NCI-H510A treated with DMSO at 0.1 percent for 48 hours (cell line): ENCODE results near the gene SLX4IP.

Source experiments
- DNase-seq: peaks from one replicate; lab custom pipeline; 2025; lab: John Stamatoyannopoulos, UW

The SLX4IP gene

GRCh38 chr20:10666221-10667076 is 231.3 kb downstream of the SLX4IP start:
- DNase-seq: no peak

DNA sequence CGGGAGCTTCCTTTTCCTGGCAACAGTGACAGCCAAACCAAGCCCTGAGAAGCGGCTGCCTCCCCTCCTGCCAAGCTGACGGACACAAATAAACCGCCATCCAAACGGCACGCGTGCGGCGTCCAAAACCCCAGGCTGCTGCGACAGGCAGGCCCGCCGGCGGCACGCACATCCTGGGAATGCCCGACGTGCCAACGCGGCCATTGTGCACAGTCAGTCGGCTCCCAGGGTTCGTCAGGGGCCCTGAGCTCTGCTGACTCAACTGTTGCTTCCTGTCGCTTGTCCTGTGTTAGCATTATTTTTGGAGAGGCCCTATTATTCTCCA is 231.9 kb downstream of the SLX4IP start:
- DNase-seq: no peak

- DNase-seq: no peak
Measured at GRCh38 chr20:10667560-10668167, 232.6 kb downstream of the SLX4IP start.

- DNase-seq: no peak
Measured at GRCh38 chr20:10668677-10669368, 233.7 kb downstream of the SLX4IP start.

DNA sequence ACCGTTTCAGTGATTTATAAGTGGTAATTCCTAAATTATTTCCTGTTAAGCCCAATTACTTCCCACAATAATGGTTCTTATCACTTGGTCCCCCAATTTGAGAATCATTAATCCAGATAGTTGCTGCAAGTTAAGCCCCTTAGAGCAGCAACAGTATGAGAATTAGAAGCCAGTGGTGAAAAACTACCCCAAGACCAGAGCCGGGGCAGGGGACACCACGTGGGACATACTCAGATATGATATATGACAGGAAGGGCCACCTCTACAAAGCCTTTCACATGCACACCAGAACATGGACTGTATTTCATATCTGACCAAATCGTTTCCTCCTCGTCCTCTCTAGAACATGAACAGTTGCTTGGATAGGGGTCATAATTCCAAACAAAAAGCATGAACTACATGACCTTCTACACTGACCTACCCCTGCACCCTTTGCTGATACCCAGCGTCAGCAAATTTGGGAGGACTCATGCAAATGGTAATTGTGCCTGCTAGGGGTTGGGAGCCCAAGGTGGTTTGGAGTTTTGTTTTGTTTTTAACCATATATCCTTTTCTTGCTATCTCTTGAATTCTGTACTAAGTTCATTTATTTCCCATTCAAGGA is 234.8 kb downstream of the SLX4IP start:
- no peak for DNase-seq

- DNase-seq: no peak
Measured at GRCh38 chr20:10670501-10671220, 235.6 kb downstream of the SLX4IP start.

DNA sequence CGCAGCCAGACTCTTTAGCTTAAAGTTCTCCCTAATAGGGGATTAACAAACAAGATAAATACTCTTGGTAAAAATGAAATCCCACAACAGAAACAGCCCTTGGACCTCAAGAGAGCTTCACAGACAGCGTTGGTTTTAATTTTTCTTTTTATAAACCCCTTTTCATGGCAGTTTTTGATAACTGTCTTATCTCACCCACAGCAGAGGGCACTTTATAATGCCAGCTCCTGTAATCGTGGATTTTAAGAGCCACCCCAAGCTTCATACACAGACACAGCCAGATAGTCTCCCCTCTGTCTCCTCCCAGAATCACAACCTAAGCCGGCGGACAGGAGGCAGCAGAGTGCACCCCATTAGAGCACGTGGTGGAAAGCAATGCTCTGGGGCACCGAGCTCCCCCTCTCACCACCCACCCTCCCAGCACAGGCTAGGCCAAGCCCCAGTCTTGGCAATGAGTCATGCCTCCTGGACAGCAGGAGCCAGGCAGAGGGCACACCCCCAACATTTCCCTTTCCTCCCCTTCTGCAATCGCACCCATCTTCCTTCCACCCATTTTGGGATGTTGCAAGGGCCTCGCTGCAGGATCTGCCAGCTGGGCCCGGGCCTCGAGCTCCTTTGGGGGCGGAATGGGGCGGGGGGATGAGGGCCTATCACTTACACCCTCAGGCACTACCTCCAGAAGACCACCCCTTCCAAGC is 236.3 kb downstream of the SLX4IP start:
- no peak for DNase-seq

DNA sequence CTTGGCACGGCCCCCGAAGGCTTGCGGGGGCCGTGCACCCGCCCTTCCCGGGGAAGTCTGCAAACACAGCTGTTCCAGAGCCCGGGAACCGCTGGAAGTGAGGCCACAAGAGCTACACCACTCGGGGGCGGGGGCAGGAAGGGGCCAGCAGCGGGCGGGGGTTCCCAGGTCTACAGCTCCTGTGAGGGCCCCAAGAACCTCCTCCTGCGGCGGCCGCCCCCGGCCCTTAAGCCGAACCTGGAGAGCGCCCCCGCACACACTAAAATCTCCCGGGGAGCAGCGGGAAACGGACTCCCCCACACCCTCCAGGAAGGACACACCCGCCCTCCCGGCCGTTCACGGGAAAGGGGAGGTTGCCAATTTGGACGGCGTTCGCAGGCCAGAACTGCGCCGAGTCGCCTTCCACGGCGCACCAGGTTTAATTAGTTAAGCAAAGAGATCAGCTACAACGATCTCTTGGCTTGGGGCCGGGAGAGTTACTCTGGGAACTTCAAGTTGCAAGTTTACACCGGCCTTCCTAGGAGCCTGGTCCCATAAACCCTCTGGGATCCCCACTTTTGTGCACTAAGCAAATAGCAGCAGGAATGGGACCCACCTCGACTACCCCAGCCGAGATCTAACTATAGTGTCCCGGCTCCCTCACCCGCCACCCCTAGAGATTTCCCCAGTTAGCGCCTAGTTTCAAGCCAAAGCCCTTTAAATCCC is 237.0 kb downstream of the SLX4IP start:
- peak; percentile 24 for DNase-seq

DNA sequence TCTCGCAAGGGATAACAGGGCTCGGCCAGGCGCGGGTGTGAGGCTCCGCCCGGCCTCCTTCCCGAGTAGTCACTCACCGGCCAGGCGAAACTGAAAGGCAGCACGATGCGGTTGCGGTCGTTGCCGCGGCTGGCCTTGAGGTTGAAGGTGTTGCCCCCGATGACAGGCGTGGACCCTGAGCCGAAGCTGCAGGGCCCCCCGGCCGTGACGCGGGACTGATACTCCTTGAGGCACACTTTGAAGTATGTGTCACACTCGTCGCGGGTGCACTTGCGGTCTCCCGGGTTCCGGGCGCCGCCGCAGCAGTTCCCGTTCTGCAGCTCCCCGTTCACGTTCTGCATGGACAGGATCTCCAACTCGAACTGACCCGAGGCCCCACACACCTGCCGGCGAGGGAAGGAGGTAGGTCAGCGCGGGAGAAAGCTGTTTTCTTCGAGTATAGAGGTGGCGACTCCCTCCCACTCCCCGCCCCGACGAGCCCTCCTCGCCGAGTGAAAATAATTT is 237.6 kb downstream of the SLX4IP start:
- peak; percentile 60 for DNase-seq

DNA sequence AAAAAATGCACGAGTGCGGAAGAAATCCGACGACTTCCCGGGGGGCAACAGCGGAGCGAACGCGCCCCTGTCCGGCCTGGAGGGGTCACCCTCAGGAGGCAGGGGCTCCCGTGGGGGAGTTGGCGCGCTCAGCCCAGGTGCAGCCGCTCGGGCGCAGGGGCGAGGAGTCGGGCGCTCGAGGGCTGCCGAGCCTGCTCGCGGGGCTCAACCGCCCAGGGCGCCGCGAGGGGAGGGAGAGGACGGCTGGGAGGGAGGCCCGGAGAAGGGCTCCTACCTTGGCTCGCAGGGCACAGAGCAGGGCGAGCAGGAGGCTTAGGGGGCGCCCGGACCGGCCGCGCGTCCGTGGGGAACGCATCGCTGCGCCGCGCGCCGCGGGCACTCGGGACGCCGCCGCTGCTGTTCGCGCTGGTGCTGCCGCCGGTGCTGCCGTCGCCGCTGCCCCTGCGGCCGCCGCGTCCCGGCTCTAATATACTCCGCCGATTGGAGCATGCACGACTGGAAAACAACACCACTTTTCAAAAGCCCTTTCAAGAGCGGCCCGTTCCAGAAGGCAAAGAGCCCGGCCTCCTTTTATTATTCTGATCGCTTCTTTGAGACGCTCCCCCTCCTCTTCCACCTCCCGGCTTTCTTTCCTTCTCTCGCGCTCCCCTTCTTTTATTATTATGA is 238.2 kb downstream of the SLX4IP start:
- peak; percentile 91 for DNase-seq

- DNase-seq: peak; percentile 97
Measured at GRCh38 chr20:10673842-10674683, 239.0 kb downstream of the SLX4IP start, which contains the start of gene JAG1. Gene JAG1, minus strand, starts transcription at chr20:10673999. Its CDS starts 469 bp downstream, at chr20:10673530.

GRCh38 chr20:10674684-10675449 is 239.8 kb downstream of the SLX4IP start:
- peak; percentile 74 for DNase-seq

- DNase-seq: no peak
Measured at GRCh38 chr20:10675450-10675848, 240.3 kb downstream of the SLX4IP start.

DNA sequence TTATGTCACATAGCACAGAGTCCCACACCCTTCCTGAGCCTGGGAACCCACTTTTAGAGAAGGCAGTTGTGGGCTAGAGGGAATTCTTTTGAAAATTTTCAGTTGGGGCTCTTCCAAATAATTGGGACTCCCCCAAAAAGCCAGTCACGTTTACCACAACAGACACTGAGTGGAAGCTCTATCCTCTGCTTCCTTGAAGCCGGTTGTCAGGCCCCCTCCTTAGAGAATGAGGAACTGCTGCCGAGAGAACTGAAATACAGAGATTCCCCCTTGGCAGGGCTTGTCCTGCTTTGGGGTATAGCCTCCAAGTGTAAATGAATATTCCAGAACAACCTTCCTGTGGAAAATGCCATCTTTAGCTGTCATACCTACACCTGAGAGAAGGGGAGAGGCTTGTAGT is 241.4 kb downstream of the SLX4IP start:
- DNase-seq: no peak
